ENCODE data around the gene SLC25A23. TPM values are rescaled to one million over a fixed set of nuclear protein-coding genes. Genes with fewer than 3 reads are reported as not detected.

The SLC25A23 gene
- total and polyA plus RNA-seq, 9 of the 15 experiments (the other 6 are each of a cell fraction or from before 2014, with no cell fraction given), result 6.1 to 72.0 (median 26.6) TPM

GRCh38 chr19:6459262-6460098, at the start of gene SLC25A23 (continued):
- no peak for TF ChIP-seq SRSF9 (IDR thresholded peaks at IDR 0.05; ENCODE audit: borderline replicate concordance, low read depth, low read length)
- TF ChIP-seq ZNF395 (CRISPR knock-in tag; IDR thresholded peaks at IDR 0.05), result 0 out of 2 replicates have a peak, but pooled peaks have one; percentile 42
- no peak for TF ChIP-seq PRDM10 (IDR thresholded peaks at IDR 0.05; ENCODE audit: partially characterized antibody)
- no peak for TF ChIP-seq HNRNPH1 (optimal IDR thresholded peaks at IDR 0.05; ENCODE audit: low read depth, low read length)
- no peak for TF ChIP-seq CGGBP1 (CRISPR knock-in tag; IDR thresholded peaks at IDR 0.05)
- TF ChIP-seq HLTF (IDR thresholded peaks at IDR 0.05), result no peak
- no peak for TF ChIP-seq ZNF766 (CRISPR knock-in tag; conservative IDR thresholded peaks at IDR 0.05)
- TF ChIP-seq BMI1 (IDR thresholded peaks at IDR 0.05; ENCODE audit: low read length), result no peak
- TF ChIP-seq SIN3A (IDR thresholded peaks at IDR 0.05; ENCODE audit: borderline replicate concordance in 2 of 2, control insufficient read depth in 1 of 2, low read depth in 2 of 2, low read length in 2 of 2), result peak in 1 of 2 experiments; percentile 23; a peak in 1 of 4 replicates
- no peak for TF ChIP-seq DMBX1 (CRISPR knock-in tag; IDR thresholded peaks at IDR 0.05; ENCODE audit: borderline replicate concordance)
- no peak for TF ChIP-seq POLR2AphosphoS5 (IDR thresholded peaks at IDR 0.05; ENCODE audit: control insufficient read depth, insufficient read depth, low read depth, low read length)
- no peak for TF ChIP-seq TCF7L2 (IDR thresholded peaks at IDR 0.05; ENCODE audit: low read depth, low read length)
- no peak for TF ChIP-seq TCF7 (IDR thresholded peaks at IDR 0.05; ENCODE audit: borderline replicate concordance)
- no peak for TF ChIP-seq HMG20A (CRISPR knock-in tag; conservative IDR thresholded peaks at IDR 0.05)
- 0 out of 2 replicates have a peak, but pooled peaks have one; percentile 10 for TF ChIP-seq HBP1 (CRISPR knock-in tag; IDR thresholded peaks at IDR 0.05)
- TF ChIP-seq ZNF830 (CRISPR knock-in tag; IDR thresholded peaks at IDR 0.05), result no peak
- TF ChIP-seq ZNF23 (CRISPR knock-in tag; IDR thresholded peaks at IDR 0.05), result no peak
- TF ChIP-seq RBM34 (IDR thresholded peaks at IDR 0.05; ENCODE audit: borderline replicate concordance, insufficient read depth, low read length), result no peak
- TF ChIP-seq SNRNP70 (optimal IDR thresholded peaks at IDR 0.05; ENCODE audit: low read depth, low read length), result no peak
- TF ChIP-seq GTF2F1 (IDR thresholded peaks at IDR 0.05; ENCODE audit: low read depth, low read length), result no peak
- 0 out of 2 replicates have a peak, but pooled peaks have one; percentile 61 for TF ChIP-seq OTX1 (CRISPR knock-in tag; IDR thresholded peaks at IDR 0.05)

Measured in K562 (cell line).